Esophagus squamous epithelium (tissue), 5 donors: ENCODE data around the gene DSE. TPM values are rescaled to one million over a fixed set of nuclear protein-coding genes. Genes with fewer than 3 reads are reported as not detected.

ENCODE experiments used
- DNase-seq: peaks from one replicate; lab custom pipeline; 2025; lab: John Stamatoyannopoulos, UW
- H3K27ac ChIP-seq, 4 donors: fragments of 200-600 bp; sonication (generic); one replicate each; pipeline ENCODE4 v1.5.1; 2016 to 2019; ENCODE audit warnings: mild to moderate bottlenecking in 1 of 4
- H3K27me3 ChIP-seq, 4 donors: fragments of 200-600 bp; sonication (generic); 1 replicate in 3 of 4; 2 replicates in 1 of 4; pipeline versions ENCODE4 v1.5.1 to v1.6.0; 2017 to 2021; ENCODE audit warnings: antibody characterized with exemption in 1 of 4
- H3K36me3 ChIP-seq, 3 donors: fragments of 200-600 bp; sonication (generic); one replicate each; pipeline ENCODE4 v1.5.1; 2016 to 2019
- H3K4me1 ChIP-seq, 3 donors: fragments of 200-600 bp; sonication (generic); one replicate each; pipeline ENCODE4 v1.5.1; 2017 to 2019
- H3K4me3 ChIP-seq, 4 donors: fragments of 200-600 bp; sonication (generic); 1 replicate in 3 of 4; 2 replicates in 1 of 4; pipeline ENCODE4 v1.5.1; 2016 to 2019; ENCODE audit warnings: mild to moderate bottlenecking in 2 of 4, moderate library complexity in 1 of 4
- H3K9me3 ChIP-seq, 3 donors: fragments of 200-600 bp; sonication (generic); one replicate each; pipeline ENCODE4 v1.5.1; 2016 to 2019
- CTCF ChIP-seq, 6 experiments: fragments of 450-650 bp in 4 of 6; fragments of 200-600 bp in 2 of 6; sonication (generic) in 2 of 6; IDR thresholded peaks; one replicate each; pipeline ENCODE4 v1.5.1; 2016 to 2019; ENCODE audit warnings: antibody characterized with exemption in 6 of 6, mild to moderate bottlenecking in 4 of 6, moderate library complexity in 4 of 6
- POLR2A ChIP-seq, 4 donors: fragments of 450-650 bp; IDR thresholded peaks; one replicate each; pipeline ENCODE4 v1.6.1; 2017; ENCODE audit warnings: antibody characterized with exemption in 4 of 4, mild to moderate bottlenecking in 4 of 4, moderate library complexity in 3 of 4
- WGBS, 2 donors: methylation state at CpG; one replicate each; pipeline ENCODE4 v1.1.5; 2018; 5-methylcytosine and 5-hydroxymethylcytosine counted together
- intact Hi-C: fragments of 100-400 bp; cut with DNase I; formaldehyde crosslinking; loops from one replicate; pipeline ENCODE4 v1.15.0; 2022
- total RNA-seq, 4 donors: library from RNA; depleted of rRNA; stranded (reverse); fragments of >200 nt; gene quantifications; one replicate each; pipeline ENCODE4 v1.1.0, GENCODE V29; 2016
- donor health status: DM: yes; HTN: yes; CAD: no.

DSE gene
- total RNA-seq, 4 donors from 2014 or later = 11.6 to 36.4 (median 33.3) TPM

- DNase-seq = no peak
- H3K4me1 ChIP-seq = peaks cover 0 to 13% (median 8%) of the 10 kb centered on the region in 3 donors
- H3K4me3 ChIP-seq = no peak overlapping the region
- WGBS, 2 donors = 57 to 81% methylated on average over 1 of the region's 1 CpG
- no peaks in the 10 kb centered on the region for H3K9me3 ChIP-seq
- TF ChIP-seq CTCF (IDR thresholded peaks at IDR 0.05) (no peak), POLR2A (IDR thresholded peaks at IDR 0.05) (no peak)
- H3K27ac ChIP-seq = no peak overlapping the region
- no peaks in the 10 kb centered on the region for H3K27me3 ChIP-seq
- H3K36me3 ChIP-seq = no peaks in the 10 kb centered on the region
- intact Hi-C loops = no loop called here
Measured at GRCh38 chr6:116446399-116446798, 75.7 kb downstream of the DSE start.

GRCh38 chr6:116447052-116447451, 76.3 kb downstream of the DSE start:
- H3K27me3 ChIP-seq = no peaks in the 10 kb centered on the region
- WGBS, 2 donors = 25 to 39% methylated on average over 3 of the region's 3 CpGs
- H3K36me3 ChIP-seq = no peaks in the 10 kb centered on the region
- no peak for TF ChIP-seq CTCF (IDR thresholded peaks at IDR 0.05)
- no peak for TF ChIP-seq POLR2A (IDR thresholded peaks at IDR 0.05)
- intact Hi-C loops = no loop called here
- H3K4me1 ChIP-seq = peaks cover 0 to 14% (median 8%) of the 10 kb centered on the region in 3 donors
- no peak for DNase-seq
- H3K27ac ChIP-seq = no peak overlapping the region
- no peak overlapping the region for H3K4me3 ChIP-seq
- H3K9me3 ChIP-seq = no peaks in the 10 kb centered on the region

GRCh38 chr6:116447496-116448011, 76.8 kb downstream of the DSE start:
- Histone ChIP-seq H3K4me1 (peaks cover 0 to 14% (median 8%) of the 10 kb centered on the region in 3 donors), H3K27me3 (no peaks in the 10 kb centered on the region), H3K4me3 (no peak overlapping the region), H3K9me3 (no peaks in the 10 kb centered on the region), H3K27ac (peak overlapping the region in 1 of 4 donors; percentile 13), H3K36me3 (no peaks in the 10 kb centered on the region)
- intact Hi-C loops = no loop called here
- TF ChIP-seq POLR2A (IDR thresholded peaks at IDR 0.05) = no peak
- no peak for TF ChIP-seq CTCF (IDR thresholded peaks at IDR 0.05)
- DNase-seq = no peak
- 7 to 8% methylated on average over 2 of the region's 2 CpGs for WGBS, 2 donors

DNA sequence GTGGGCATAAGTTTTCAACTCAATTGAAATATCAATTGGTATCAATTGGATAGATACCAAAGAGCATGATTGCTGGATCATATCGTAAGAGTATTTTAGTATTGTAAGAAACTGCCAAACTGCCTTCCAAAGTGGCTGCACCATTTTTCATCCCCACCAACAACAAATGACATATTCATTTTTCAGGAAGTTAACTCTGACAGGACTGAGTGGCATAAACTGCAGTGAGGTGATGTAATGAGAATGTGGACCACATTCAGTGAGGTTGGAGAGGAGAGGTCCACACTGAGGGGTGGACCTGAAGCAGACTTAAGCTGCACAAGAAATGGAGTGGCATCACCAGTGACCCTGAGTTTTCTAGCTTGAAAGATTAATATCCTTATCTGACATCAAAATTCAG, 78.8 kb downstream of the DSE start:
- Histone ChIP-seq H3K36me3 (no peaks in the 10 kb centered on the region), H3K27me3 (no peaks in the 10 kb centered on the region), H3K9me3 (no peaks in the 10 kb centered on the region), H3K27ac (no peak overlapping the region), H3K4me1 (peaks cover 0 to 14% (median 8%) of the 10 kb centered on the region in 3 donors), H3K4me3 (no peak overlapping the region)
- DNase-seq = no peak
- TF ChIP-seq POLR2A (IDR thresholded peaks at IDR 0.05) = no peak
- no peak for TF ChIP-seq CTCF (IDR thresholded peaks at IDR 0.05)
- intact Hi-C loops = no loop called here
- 79 to 100% methylated on average over 1 of the region's 1 CpG for WGBS, 2 donors

DNA sequence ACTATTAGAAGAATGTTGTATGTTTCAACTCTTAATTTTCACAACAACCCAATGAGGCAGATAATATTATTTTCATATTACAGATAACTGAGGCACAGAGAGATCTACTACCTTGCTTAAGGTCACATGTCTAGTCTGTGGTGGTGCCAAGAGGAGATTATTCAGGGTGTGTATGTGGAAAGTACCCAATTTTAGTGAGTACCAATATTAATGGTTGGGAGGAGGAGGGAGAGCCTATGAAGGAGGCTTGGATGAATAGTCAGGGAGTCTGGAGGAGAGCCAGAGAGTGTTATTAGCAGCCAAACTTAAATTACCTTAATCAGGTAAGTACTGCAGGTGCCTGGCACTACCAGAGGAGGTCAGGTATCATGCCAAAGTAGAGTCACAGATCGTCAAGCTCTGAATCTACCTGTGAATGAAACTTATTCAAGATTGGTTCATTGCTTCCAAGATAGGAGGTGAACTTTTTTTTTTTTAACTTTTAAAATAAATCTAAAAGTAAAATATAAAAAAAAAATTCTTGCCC, 79.5 kb downstream of the DSE start:
- TF ChIP-seq CTCF (IDR thresholded peaks at IDR 0.05) = no peak
- DNase-seq = no peak
- Histone ChIP-seq H3K9me3 (no peaks in the 10 kb centered on the region), H3K36me3 (no peaks in the 10 kb centered on the region), H3K27me3 (no peaks in the 10 kb centered on the region), H3K4me3 (no peak overlapping the region), H3K27ac (no peak overlapping the region), H3K4me1 (peaks cover 0 to 14% (median 8%) of the 10 kb centered on the region in 3 donors)
- intact Hi-C loops = no loop called here
- WGBS, 2 donors = 50 to 58% methylated on average over 1 of the region's 1 CpG
